Stimulated activated CD8-positive, alpha-beta memory T cell treated with anti-CD3 and anti-CD28 coated beads, Interleukin-4, amount 100 ng/mL, for 24 hours (primary cell): ENCODE results near the gene RAET1G.
A peak's percentile ranks its signal among the peaks of the same experiment; 100 is the strongest.
"Not testable (repeated sequence)": the region's sequence is repeated elsewhere in the genome, so short reads cannot be mapped to it uniquely, and the experiment has no call there.

Experiments used
- DNase-seq: peaks from one replicate; pipeline ENCODE4 v3.0.0-alpha.2; 2020; ENCODE audit warnings: low read depth

The RAET1G gene

DNA sequence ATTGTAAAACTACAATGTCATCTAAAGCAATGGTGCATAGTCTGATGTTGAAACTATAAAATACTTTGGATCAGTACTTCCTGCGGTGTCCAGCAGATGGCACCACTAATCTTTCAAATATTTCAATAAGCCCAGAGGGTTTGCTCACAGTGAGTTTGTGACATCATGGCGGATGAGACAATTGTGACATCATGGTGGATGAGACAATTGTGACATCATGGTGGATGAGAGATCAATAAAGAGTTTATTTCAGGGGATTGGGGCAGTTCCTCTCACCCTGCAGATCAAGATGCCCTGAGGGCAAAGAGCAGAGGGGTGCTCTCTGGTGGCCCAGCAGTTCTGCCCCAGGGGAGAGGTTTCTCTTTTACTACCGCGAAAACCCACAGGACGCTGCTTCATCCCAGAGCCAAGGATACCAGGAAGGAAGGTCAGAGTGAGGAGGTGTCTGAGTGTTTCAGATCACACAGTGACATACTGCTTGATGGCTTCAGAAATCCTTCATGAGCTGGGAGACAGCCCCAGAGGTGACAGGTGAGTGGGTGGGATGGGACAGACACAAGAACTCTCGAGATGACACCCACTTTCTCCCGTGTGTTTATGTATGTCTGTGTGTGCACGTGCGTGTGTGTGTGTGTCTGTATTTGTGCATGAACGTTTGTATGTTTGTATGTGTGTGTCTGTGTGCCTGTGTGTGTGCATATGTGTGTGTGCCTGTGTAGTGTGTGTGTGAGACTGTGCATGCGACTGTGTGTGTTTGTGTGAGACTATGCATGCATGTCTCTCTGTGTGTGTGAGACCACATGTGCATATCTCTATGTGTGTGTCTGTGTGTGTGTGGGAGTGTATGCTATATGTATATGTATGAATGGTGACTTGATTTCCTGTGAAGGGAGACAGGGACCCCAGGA is 11.6 kb upstream of the RAET1G start:
- DNase-seq = peak; percentile 33

DNA sequence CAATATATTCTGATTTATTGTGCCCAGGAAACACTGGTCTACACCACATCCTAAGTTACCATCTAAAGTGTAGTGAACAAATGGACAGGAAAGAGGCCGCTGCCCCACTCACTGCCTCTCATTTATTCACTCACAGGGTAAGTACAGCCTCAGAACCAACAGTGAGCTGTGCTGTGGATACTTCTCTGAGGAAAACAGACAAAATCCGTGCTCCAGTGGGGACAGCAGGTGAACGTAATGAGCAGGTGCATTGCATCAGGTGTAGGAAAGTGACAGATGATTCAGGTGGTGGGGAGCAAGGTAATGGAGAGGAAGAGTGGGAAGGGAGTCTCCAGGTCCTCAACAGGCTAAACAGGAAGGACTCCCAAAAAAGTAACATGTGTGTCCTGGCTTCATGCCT is 10.5 kb upstream of the RAET1G start:
- no peak for DNase-seq

DNA sequence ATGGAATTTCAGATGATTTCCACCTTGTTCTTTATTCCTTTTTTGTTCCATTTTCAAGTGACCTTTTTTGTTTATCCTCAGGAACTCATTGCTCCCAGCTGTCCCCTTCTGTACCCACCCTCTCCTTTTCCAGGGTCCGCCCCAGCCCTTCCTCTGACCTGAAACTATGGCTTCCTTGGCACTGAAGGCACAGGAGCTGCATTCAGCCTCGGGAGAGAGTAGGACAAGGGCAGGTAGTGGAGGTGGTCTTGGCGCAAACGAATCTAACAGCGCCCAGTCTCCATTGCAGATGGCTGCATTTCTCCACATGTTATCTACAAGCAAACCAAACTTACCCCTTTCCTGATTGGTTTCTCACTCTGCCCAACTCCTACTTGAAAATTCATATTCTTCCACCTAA is 10.1 kb upstream of the RAET1G start:
- no peak for DNase-seq

DNA sequence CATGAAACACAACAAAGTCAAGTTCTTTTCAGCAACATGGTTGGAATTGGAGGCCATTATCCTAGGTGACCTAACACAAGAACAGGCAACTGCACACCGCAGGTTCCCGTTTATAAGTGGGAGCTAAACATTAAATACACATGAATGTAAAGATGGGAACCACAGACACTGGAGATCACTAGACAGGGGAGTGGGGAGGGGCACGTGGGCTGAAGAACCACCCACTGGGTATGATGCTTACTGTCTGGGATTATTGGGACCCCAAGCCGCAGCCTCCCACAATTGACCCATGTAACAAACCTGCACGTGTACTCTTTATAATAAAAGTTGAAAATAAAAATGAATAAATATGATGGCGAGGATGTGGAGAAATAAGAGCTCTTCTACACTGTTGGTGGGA is 8.6 kb upstream of the RAET1G start:
- no peak for DNase-seq

DNA sequence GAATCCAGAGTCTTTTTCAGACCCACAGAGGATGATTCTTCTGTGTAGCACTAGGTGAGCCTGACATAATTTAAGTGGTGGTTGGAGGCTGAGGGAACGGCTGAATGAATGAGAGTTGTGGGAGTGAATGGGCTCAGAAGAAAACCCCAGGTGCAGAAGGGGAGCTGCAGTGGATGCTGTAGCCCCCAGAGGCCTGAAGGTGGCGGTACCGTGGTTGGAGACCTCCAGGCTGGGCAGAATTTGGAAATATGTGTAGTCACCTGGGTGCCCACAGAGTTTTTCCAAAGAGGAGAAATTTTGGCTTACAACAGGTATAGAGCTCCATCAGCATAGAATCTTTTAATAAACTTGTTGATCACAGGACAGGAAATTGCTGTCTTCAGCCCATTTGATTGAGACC is 6.5 kb upstream of the RAET1G start:
- no peak for DNase-seq

DNA sequence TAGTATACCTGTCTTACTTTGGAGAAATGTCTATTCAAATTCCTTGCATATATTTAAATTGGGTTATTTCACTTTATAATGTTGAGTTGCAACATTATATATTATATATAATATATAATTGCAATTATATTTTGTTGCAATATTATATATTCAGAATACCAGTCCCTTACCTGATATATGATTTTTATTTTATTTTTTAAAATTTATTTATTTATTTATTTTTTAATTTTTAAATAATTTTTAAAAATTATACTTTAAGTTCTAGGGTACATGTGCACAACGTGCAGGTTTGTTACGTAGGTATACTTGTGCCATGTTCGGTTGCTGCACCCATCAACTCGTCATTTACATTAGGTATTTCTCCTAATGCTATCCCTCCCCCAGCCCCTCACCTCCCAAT is 4.1 kb upstream of the RAET1G start:
- DNase-seq = not testable (repeated sequence)

DNA sequence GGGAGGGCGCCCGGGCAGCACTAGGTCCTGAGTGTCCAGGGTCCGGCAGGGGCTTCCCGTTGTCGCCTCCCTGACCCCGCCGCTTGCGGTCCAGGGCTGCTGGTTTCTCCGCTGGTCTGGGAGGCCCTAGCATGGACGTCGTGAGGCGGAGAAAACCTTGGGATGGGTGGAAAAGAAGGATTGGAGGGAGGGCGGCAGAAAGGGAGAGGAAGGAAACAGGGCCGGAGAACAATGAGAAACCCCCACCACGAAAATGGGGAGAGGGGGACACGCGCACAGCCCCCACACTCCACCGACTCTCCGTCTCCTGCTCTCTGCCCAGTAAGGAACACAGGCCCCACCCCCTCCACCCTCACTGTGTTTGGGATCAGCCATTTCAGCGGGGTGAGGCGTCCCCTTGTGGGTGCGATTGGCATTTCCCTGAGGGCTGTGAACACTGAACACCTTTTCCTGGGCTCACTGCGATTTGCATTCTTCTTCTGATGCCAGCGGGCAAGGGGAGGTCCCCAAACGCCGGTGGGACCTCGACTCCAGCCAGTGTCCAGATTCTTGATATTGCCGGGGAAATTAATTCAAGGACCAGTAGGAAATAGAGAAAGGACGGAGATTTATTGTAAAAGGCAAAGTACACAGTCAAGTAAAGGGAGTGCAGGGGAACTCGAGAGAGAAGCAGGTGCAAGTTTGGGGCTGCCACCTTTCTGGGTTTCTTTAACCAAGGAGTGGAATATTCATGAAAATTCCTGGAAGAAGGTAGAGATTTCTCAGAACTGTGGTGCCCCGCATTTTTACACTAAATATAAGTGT is 3.3 kb upstream of the RAET1G start:
- peak; percentile 71 for DNase-seq

DNA sequence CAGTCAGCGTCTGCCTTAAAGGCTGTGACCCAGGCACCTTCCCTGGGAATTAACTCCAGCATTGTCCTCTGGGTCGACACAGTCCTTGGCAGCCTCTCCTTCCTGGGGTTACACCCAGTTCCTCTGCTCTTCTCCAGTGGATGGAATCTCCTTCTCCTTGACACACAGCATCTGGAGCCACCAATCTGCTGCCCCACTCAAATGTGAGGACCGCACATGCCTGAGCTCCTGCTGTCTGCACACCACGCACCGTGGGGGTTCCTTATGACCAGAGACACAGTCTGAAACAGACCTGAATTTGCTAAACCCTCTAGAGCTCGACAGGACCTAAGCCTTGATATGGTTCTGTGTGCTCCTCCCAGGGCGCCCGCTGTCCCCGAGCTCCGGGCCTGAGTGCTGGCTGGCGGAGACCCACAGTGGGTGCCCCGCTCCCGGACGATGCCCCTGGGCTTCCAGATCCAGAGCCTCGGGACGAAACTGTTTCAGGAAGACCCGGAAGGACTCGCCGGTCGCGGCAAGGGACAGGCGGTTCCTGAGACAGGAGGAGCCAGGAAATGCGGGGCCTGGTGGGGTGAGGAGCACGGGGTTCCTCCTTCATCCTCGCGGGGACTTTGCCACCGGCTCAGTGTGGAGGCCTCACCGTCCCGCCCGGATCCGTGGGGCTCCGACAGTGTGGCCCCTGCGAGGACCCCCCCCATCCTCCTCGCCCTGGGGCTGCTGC is 2.5 kb upstream of the RAET1G start:
- DNase-seq = no peak

DNA sequence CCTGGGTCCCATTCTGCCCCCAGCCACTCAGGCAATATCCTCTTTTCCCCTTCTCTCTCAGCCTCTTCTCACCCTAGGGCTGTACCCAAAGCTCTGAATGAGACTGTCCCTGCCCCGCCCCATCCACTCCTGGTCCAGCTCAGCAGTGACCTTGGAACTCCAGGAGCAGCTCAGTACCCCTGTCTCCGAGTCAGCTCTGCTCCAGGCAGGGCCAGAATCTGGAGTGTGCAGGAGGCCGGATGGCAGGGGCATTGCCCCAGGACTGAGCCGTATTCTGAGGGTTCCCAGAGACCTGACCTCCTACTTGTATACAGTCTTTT is 2.0 kb upstream of the RAET1G start:
- no peak for DNase-seq

DNA sequence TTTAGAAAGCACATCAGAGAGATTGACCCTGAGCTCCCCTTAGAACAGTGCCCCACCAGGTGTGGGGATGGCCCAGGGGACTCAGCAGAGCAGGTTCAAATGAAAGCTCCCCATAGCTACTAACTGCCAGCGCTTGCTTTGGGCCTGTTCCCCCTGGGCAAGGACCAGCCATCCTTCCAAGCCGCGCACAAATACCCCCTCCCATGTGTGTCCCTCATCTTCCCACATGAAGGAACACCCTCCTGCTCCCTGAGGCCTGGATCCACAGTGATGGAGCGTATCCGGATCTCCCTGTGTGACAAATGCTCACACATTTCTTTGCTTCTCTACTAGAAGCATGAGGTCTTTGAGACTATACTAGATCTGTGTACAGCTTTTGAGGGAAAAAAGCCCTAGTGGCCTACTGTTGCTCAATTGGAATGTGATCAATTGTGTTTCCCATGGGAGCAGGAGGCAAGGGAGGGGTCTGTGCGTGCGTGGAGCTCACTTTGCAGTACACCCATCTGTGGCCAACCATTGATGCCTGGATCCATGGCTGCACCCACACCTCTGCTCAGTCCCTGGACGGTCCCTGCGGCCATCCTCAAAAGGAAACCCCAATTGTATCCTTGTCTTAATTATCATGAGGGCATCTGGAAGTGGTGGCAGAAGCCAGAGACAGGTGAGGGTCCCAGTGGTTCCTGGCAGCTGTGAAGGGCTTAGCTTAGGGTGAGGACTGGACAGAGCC is 1.4 kb upstream of the RAET1G start:
- no peak for DNase-seq

DNA sequence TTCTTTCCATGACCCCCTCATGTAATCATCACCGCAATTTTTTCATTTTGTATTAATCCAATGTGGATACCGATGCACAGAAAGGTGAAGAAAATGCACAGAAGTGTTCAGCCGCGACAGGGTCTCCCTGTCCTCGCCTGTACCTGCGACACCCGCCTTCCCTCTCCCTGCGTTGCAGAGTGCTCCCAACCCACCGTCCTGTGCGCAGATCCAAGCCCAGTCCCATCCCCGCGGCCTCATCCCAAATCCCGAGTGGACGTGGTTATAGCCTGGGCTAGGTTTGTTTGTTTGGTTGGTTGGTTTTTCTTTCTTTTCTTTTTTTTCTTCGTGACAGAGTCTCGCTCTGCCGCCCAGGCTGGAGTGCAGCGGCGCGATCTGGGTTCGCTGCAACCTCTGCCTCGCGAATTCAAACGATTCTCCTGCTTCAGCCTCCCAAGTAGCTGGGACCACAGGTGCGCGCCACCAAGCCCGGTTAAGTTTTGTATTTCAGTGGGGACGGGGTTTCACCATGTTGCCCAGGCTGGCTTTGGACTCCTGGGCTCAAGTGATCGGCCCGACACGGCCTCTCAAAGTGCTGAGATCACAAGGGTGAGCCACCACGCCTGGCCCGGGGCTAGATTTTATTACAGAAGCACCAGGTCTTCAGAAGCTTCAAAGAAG is 536 bp upstream of the RAET1G start:
- no peak for DNase-seq

DNA sequence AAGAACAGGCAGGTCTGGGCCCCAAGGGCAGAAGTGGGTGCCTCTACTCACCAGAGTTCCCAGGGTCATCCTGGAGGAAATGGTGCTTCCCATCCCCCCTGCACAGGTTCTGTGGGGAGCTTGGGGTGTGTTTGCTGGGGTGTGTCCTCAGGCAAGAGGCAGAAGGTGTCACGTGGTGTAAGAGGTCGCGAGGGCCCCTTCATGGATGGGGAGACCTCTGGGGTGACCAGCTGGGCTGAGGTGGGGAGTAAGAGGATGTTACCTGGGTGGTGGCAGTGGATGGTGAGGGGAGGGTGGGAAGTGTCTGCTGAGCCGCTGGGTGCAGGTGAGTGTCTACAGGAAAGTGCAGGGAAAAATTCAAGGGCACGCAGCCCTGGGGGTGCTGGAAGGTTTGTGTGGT is 830 bp downstream of the RAET1G start:
- not testable (repeated sequence) for DNase-seq

DNA sequence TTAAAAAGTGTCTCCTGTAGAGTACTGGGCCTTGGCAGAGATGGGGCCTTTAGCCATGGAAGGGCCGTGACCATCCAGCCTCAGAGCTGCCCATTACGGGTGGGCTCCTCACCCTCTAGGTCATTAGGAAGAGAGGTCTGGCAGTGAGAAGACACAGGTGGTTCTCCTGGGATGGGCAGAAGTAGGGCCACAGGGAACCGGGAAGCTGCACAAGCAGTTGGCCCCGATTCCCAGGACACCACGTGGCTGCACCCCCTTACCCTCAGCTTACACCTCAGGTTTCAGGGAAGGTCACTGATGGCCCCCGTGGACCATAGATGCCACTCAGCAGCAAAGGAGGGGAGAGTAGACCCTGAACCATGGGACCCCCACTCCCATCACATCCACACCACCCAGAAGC is 1.6 kb downstream of the RAET1G start:
- DNase-seq = no peak

DNA sequence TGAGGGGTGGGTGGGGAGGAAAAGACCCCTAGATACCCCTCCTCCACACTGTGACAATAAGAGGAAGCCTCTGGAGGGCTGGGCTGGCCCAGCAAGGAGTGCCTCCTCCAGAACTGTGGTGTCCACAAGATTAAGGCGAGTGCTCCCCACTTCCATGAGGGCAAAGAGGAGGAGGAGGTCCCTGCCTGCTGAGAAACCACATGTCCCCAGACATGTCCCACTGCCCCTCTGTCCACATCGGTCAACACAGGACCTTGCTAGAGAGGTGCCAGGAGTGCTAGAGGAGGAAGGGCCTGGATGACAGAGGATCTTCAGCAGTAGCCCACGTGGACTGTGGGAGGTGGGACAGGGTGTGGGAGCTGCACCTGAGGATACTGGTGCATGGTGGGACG is 3.1 kb downstream of the RAET1G start:
- no peak for DNase-seq

DNA sequence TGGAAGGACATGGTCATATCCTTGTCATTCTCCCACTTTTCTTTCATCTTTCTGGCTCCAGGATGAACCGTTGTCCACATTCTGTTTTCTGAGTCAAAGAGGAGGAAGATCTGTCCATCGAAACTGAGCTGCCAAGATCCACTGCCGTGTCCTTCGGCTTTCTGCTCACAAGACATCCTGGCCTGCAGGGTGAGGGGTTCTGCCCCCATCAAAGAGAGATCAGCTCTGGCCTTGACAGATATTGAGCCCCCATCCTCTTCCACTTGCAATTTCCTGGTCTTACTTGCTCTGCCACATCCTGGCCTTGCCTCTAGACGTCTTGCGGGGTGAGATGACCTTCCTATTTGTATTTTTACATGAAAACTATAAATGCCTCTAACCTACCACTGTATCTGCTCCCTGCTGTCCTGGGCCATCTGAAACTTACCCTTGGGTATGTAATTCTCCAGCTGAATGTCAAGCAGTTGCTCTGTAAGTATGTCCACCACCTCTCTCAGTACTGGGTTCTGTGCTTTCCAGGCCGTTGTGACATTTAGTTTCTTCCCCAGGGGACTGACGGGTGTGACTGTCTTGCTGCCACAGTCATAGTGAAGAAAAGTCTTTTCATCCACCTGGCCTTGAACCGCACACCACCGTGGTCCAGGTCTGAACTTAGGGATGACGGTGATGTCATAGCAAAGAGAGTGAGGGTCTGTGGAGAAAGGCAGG is 3.6 kb downstream of the RAET1G start:
- not testable (repeated sequence) for DNase-seq

DNA sequence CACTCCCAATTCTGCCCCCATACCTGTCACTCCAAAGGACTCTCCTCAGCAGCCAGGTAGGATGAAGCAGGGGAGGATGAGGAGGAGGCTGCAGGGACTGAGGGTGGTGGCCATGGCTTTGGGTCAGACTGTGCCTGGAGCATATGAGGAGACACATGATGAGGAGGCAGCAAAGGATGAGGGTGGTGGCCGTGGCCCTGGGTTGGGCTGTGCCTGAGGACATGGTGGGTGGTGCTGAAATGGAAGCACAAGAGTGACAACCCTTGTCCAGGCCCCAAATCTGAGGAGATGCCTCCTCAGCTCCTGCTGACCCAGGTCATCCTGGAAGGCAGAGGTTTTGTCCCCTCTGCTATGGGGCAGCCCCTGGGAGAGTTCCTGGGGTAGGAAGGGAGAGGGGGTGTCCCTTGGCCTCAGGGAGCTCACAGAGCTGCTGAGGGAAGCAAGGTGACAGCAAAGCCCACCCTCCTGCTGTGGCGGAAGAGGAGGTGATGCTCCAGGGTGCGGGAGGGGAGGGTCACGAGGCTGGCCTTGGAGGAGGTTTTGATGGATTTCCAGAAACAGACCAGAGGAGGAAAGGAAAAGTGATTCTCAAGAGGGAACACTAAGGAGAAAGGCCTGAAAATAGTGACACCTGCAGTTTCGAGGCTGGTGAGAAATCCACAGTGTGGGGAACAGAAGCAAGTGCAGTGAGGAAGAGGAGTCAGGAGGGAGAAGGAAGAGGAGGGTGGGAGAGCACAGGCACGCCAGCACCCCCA is 4.6 kb downstream of the RAET1G start:
- no peak for DNase-seq

DNA sequence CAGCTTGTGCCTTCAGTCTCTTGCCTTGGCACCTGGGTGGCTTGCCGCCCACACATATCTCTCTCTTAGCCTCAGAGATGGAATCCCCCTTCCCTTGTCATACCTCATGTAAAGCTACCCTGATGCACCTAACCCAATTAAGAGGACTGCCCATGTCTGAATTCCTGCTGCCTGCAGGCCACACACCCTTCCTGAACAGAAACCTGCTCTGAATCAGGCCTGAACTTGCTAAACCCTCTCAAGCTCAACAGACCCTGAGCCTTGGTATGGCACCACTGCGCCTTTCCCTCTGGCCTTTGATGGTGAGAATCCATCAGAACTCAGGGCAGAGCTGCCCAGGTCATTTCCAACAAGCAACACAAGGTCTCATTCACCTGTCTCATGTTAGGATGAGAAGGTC is 5.2 kb downstream of the RAET1G start:
- DNase-seq = no peak

DNA sequence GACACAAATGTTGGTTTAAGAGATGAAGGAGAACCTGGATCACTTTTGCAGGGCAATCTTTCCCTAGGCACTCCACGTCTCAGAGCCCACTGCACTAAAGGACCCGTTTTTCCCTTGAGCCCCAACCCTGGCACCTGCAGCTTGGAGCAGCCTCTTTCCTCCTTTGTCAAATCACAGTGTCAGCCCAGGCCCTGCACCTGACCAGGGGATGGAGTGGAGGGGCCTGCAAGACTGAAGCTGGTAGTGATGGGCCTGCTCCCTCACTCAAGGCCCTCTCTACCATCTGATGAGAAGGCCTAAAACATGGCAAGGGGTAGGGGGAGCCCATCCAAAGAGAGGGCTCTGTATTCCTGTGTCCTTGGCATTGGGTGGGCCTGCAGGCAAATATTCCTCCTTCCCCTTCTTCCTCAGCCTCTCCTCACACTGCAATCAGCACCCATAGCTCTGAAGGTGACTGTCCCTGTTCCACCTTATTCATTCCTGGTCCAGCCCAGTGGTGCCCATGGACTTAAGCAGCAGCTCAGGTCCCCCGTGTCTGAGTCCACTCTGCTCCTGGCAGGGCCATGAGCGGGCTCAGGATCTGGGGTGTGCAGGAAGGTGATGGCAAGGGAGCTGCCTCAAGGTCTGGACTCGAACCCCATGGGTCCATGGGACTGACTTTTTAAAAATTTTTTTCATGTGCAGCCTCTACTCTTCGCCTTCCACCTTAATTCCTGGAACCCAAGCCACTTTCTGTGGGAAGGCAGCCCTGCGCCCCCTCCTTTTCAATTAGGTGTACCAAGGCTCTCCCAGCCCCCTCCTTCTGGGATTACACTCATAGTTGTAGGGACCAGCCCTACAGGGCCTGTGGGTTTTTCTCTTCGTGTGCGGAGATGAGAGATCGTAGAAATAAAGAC is 6.7 kb downstream of the RAET1G start:
- no peak for DNase-seq
